HepG2 (cell line): Measurements from ENCODE around the gene CFAP61. TPM values are rescaled to one million over a fixed set of nuclear protein-coding genes. Genes with fewer than 3 reads are reported as not detected.

Experiments
- ATF1 ChIP-seq: IDR thresholded peaks from 2 replicates; pipeline ENCODE4 v1.6.1; 2016; ENCODE audit warnings: mild to moderate bottlenecking, control low read depth
- ATF7 ChIP-seq, 2 experiments: fragments of 450-650 bp in 1 of 2; sonication (generic) in 1 of 2; formaldehyde crosslinking in 1 of 2; IDR thresholded peaks; 2 replicates each; pipeline versions ENCODE4 v1.4.0 to v1.6.1; 2016 to 2020; ENCODE audit warnings: antibody characterized with exemption in 1 of 2, mild to moderate bottlenecking in 1 of 2, missing genetic modification reagents in 1 of 2
- CAMTA2 ChIP-seq: sonication (generic); formaldehyde crosslinking; IDR thresholded peaks from 2 replicates; pipeline ENCODE4 v1.4.0; 2020; ENCODE audit warnings: mild to moderate bottlenecking, missing genetic modification reagents, borderline replicate concordance
- CBX2 ChIP-seq, 2 experiments: fragments of 200-600 bp in 1 of 2; sonication (generic); formaldehyde crosslinking in 1 of 2; IDR thresholded peaks; 2 replicates each; pipeline versions ENCODE4 v1.7.0 to v1.8.1; 2018 to 2022; ENCODE audit warnings: low read depth in 2 of 2, low read length in 1 of 2, mild to moderate bottlenecking in 1 of 2, missing genetic modification reagents in 1 of 2
- CBX5 ChIP-seq: sonication (generic); formaldehyde crosslinking; IDR thresholded peaks from 2 replicates; pipeline ENCODE4 v1.4.0; 2020; ENCODE audit warnings: missing genetic modification reagents, borderline replicate concordance
- HNF1A ChIP-seq, 2 experiments: sonication (generic) in 1 of 2; formaldehyde crosslinking in 1 of 2; IDR thresholded peaks; 2 replicates each; pipeline versions ENCODE4 v1.4.0 to v1.6.1; 2016 to 2020; ENCODE audit warnings: borderline replicate concordance in 1 of 2, low read depth in 1 of 2, mild to moderate bottlenecking in 1 of 2, missing genetic modification reagents in 1 of 2
- ISL2 ChIP-seq: sonication (generic); formaldehyde crosslinking; IDR thresholded peaks from 2 replicates; pipeline ENCODE4 v1.5.0; 2020; ENCODE audit warnings: missing genetic modification reagents
- ISX ChIP-seq: sonication (generic); formaldehyde crosslinking; conservative IDR thresholded peaks from 2 replicates; pipeline ENCODE4 v1.5.0; 2020; ENCODE audit warnings: missing genetic modification reagents
- NR1H2 ChIP-seq: sonication (generic); formaldehyde crosslinking; IDR thresholded peaks from 2 replicates; pipeline ENCODE4 v1.8.1; 2022; ENCODE audit warnings: low read depth, missing genetic modification reagents, borderline replicate concordance
- REPIN1 ChIP-seq: sonication (generic); formaldehyde crosslinking; IDR thresholded peaks from 2 replicates; pipeline ENCODE4 v1.8.0; 2022; ENCODE audit warnings: missing genetic modification reagents, low read depth, mild to moderate bottlenecking, borderline replicate concordance
- SAP130 ChIP-seq: IDR thresholded peaks from 2 replicates; pipeline ENCODE4 v1.6.1; 2016; ENCODE audit warnings: low read depth
- STAT5B ChIP-seq: sonication (generic); formaldehyde crosslinking; IDR thresholded peaks from 2 replicates; pipeline ENCODE4 v1.4.0; 2020; ENCODE audit warnings: missing genetic modification reagents
- ZBTB34 ChIP-seq: sonication (generic); formaldehyde crosslinking; IDR thresholded peaks from 2 replicates; pipeline ENCODE4 v1.8.0; 2022; ENCODE audit warnings: mild to moderate bottlenecking, missing genetic modification reagents
- ZBTB46 ChIP-seq: sonication (generic); formaldehyde crosslinking; IDR thresholded peaks from 2 replicates; pipeline ENCODE4 v1.4.0; 2020; ENCODE audit warnings: mild to moderate bottlenecking, missing genetic modification reagents, borderline replicate concordance
- ZNF205 ChIP-seq: IDR thresholded peaks from 2 replicates; pipeline ENCODE4 v1.6.1; 2018; ENCODE audit warnings: missing biosample characterization, missing genetic modification reagents
- ZNF234 ChIP-seq: sonication (generic); formaldehyde crosslinking; conservative IDR thresholded peaks from 2 replicates; pipeline ENCODE4 v1.5.1; 2020; ENCODE audit warnings: mild to moderate bottlenecking, missing genetic modification reagents
- ZNF333 ChIP-seq: sonication (generic); formaldehyde crosslinking; IDR thresholded peaks from 2 replicates; pipeline ENCODE4 v1.4.0; 2020; ENCODE audit warnings: mild to moderate bottlenecking, missing genetic modification reagents, borderline replicate concordance
- ZNF337 ChIP-seq: sonication (generic); formaldehyde crosslinking; IDR thresholded peaks from 2 replicates; pipeline ENCODE4 v1.5.1; 2020; ENCODE audit warnings: missing genetic modification reagents, low read depth, mild to moderate bottlenecking, borderline replicate concordance
- ZNF614 ChIP-seq: IDR thresholded peaks from 2 replicates; pipeline ENCODE4 v1.6.1; 2018; ENCODE audit warnings: missing biosample characterization, missing genetic modification reagents, inconsistent platforms, borderline replicate concordance
- ZNF709 ChIP-seq: sonication (generic); formaldehyde crosslinking; IDR thresholded peaks from 2 replicates; pipeline ENCODE4 v1.5.0; 2020; ENCODE audit warnings: mild to moderate bottlenecking, missing genetic modification reagents
- ZNF839 ChIP-seq: sonication (generic); formaldehyde crosslinking; IDR thresholded peaks from 2 replicates; pipeline ENCODE4 v1.4.0; 2020; ENCODE audit warnings: missing genetic modification reagents, mild to moderate bottlenecking, borderline replicate concordance
- polyA plus RNA-seq, 8 experiments: library from polyadenylated mRNA; depleted of rRNA in 3 of 8; stranded (reverse) in 7 of 8; unstranded in 1 of 8; fragments of >200 nt; fragmentation: Illumina TruSeq in 4 of 8; extraction: Trizol in 4 of 8; gene quantifications; 2 replicates each; pipeline versions ENCODE4 v1.2.1 to v1.2.3, GENCODE V29; 2011 to 2016; ENCODE audit warnings: low read depth in 4 of 8, missing spikeins in 1 of 8, mixed read lengths in 1 of 8; ENCODE audit not compliant: insufficient read depth in 1 of 8
- total RNA-seq, 5 experiments: library from RNA; depleted of rRNA; stranded (reverse); fragments of >200 nt; fragmentation: Illumina TruSeq; extraction: Trizol; gene quantifications; 2 replicates each; pipeline ENCODE4 v1.2.3, GENCODE V29; 2016; ENCODE audit warnings: low read depth in 1 of 5

CFAP61 gene
- total and polyA plus RNA-seq, 2 of the 13 experiments (the other 11 are each of a cell fraction or from before 2014, with no cell fraction given): 0.27 TPM; not detected in 1

GRCh38 chr20:20009784-20010253 is 42.5 kb upstream of the CFAP61 start (continued):
- TF ChIP-seq HNF1A (IDR thresholded peaks at IDR 0.05; ENCODE audit: low read depth) (no peak), HNF1A (CRISPR knock-in tag; IDR thresholded peaks at IDR 0.05; ENCODE audit: borderline replicate concordance) (no peak), ISX (no peak), SAP130 (peak; percentile 42; the same call in 1 of the 2 replicates), ATF7 (IDR thresholded peaks at IDR 0.05) (no peak), ATF7 (CRISPR knock-in tag; IDR thresholded peaks at IDR 0.05) (no peak), ATF1 (CRISPR knock-in tag) (no peak), ZNF205 (CRISPR knock-in tag) (no peak), ZBTB34 (CRISPR knock-in tag) (no peak), STAT5B (no peak), CBX2 (IDR thresholded peaks at IDR 0.05; ENCODE audit: low read depth, low read length) (no peak), CBX2 (CRISPR knock-in tag; IDR thresholded peaks at IDR 0.05; ENCODE audit: low read depth) (no peak), CBX5 (CRISPR knock-in tag) (no peak), ZNF709 (CRISPR knock-in tag) (no peak), ZNF337 (CRISPR knock-in tag) (no peak), ISL2 (CRISPR knock-in tag) (no peak), REPIN1 (CRISPR knock-in tag) (peak; percentile 27; the same call in 1 of the 2 replicates), ZBTB46 (CRISPR knock-in tag) (no peak), CAMTA2 (CRISPR knock-in tag) (no peak), ZNF839 (CRISPR knock-in tag) (no peak), ZNF333 (CRISPR knock-in tag) (no peak), ZNF234 (CRISPR knock-in tag) (no peak), ZNF614 (CRISPR knock-in tag) (peak; percentile 70), NR1H2 (CRISPR knock-in tag) (no peak)
